Measurements from ENCODE around the gene SMARCB1.

Gene SMARCB1

GRCh38 chr22:23806837-23807236, 20.1 kb downstream of the SMARCB1 start:
- Histone ChIP-seq H3K27me3 (ENCODE audit: insufficient read depth, low read length) (no peaks in the 10 kb centered on the region), H3K9ac (ENCODE audit: low read depth, low read length) (no peak overlapping the region), H3K27ac (ENCODE audit: low read depth, low read length) (no peak overlapping the region), H3K4me1 (ENCODE audit: insufficient read depth, low read length) (no peaks in the 10 kb centered on the region), H3K36me3 (ENCODE audit: insufficient read depth, low read length) (peaks cover 72% of the 10 kb centered on the region), H3K9me3 (ENCODE audit: insufficient read depth, low read depth, low read length) (no peaks in the 10 kb centered on the region), H3K4me3 (ENCODE audit: low read length) (no peak overlapping the region)
- 100% methylated on average over 1 of the region's 1 CpG for WGBS

GRCh38 chr22:23812378-23812777, 25.6 kb downstream of the SMARCB1 start:
- Histone ChIP-seq H3K27me3 (ENCODE audit: insufficient read depth, low read length) (no peaks in the 10 kb centered on the region), H3K4me1 (ENCODE audit: insufficient read depth, low read length) (no peaks in the 10 kb centered on the region), H3K4me3 (ENCODE audit: low read length) (no peak overlapping the region), H3K9ac (ENCODE audit: low read depth, low read length) (no peak overlapping the region), H3K27ac (ENCODE audit: low read depth, low read length) (no peak overlapping the region), H3K9me3 (ENCODE audit: insufficient read depth, low read depth, low read length) (no peaks in the 10 kb centered on the region), H3K36me3 (ENCODE audit: insufficient read depth, low read length) (peaks cover 64% of the 10 kb centered on the region)
- WGBS, result 93% methylated on average over 3 of the region's 4 CpGs

- Histone ChIP-seq H3K4me1 (ENCODE audit: insufficient read depth, low read length) (no peaks in the 10 kb centered on the region), H3K9ac (ENCODE audit: low read depth, low read length) (no peak overlapping the region), H3K36me3 (ENCODE audit: insufficient read depth, low read length) (peaks cover 88% of the 10 kb centered on the region), H3K27me3 (ENCODE audit: insufficient read depth, low read length) (no peaks in the 10 kb centered on the region), H3K27ac (ENCODE audit: low read depth, low read length) (no peak overlapping the region), H3K4me3 (ENCODE audit: low read length) (no peak overlapping the region), H3K9me3 (ENCODE audit: insufficient read depth, low read depth, low read length) (no peaks in the 10 kb centered on the region)
- 86% methylated on average over 10 of the region's 10 CpGs for WGBS
These were observed 28.9 kb downstream of the SMARCB1 start for GRCh38 chr22:23815541-23816155.

- Histone ChIP-seq H3K4me3 (ENCODE audit: low read length) (no peak overlapping the region), H3K36me3 (ENCODE audit: insufficient read depth, low read length) (peaks cover 89% of the 10 kb centered on the region), H3K9ac (ENCODE audit: low read depth, low read length) (no peak overlapping the region), H3K27ac (ENCODE audit: low read depth, low read length) (no peak overlapping the region), H3K4me1 (ENCODE audit: insufficient read depth, low read length) (no peaks in the 10 kb centered on the region), H3K27me3 (ENCODE audit: insufficient read depth, low read length) (no peaks in the 10 kb centered on the region), H3K9me3 (ENCODE audit: insufficient read depth, low read depth, low read length) (no peaks in the 10 kb centered on the region)
- WGBS, result 91% methylated on average over 18 of the region's 18 CpGs
These were observed 29.6 kb downstream of the SMARCB1 start for GRCh38 chr22:23816156-23816976.

GRCh38 chr22:23817146-23817545, 30.4 kb downstream of the SMARCB1 start:
- H3K36me3 ChIP-seq (ENCODE audit: insufficient read depth, low read length), result peaks cover 88% of the 10 kb centered on the region
- H3K27me3 ChIP-seq (ENCODE audit: insufficient read depth, low read length), result no peaks in the 10 kb centered on the region
- no peaks in the 10 kb centered on the region for H3K9me3 ChIP-seq (ENCODE audit: insufficient read depth, low read depth, low read length)
- no peak overlapping the region for H3K9ac ChIP-seq (ENCODE audit: low read depth, low read length)
- no peaks in the 10 kb centered on the region for H3K4me1 ChIP-seq (ENCODE audit: insufficient read depth, low read length)
- H3K4me3 ChIP-seq (ENCODE audit: low read length), result no peak overlapping the region
- WGBS, result 93% methylated on average over 6 of the region's 6 CpGs
- H3K27ac ChIP-seq (ENCODE audit: low read depth, low read length), result no peak overlapping the region

GRCh38 chr22:23818541-23818940, 31.8 kb downstream of the SMARCB1 start:
- Histone ChIP-seq H3K9ac (ENCODE audit: low read depth, low read length) (no peak overlapping the region), H3K36me3 (ENCODE audit: insufficient read depth, low read length) (peaks cover 87% of the 10 kb centered on the region), H3K4me3 (ENCODE audit: low read length) (no peak overlapping the region), H3K9me3 (ENCODE audit: insufficient read depth, low read depth, low read length) (no peaks in the 10 kb centered on the region), H3K4me1 (ENCODE audit: insufficient read depth, low read length) (no peaks in the 10 kb centered on the region), H3K27ac (ENCODE audit: low read depth, low read length) (no peak overlapping the region), H3K27me3 (ENCODE audit: insufficient read depth, low read length) (no peaks in the 10 kb centered on the region)
- 99% methylated on average over 2 of the region's 2 CpGs for WGBS

GRCh38 chr22:23820748-23821211, 34.0 kb downstream of the SMARCB1 start:
- Histone ChIP-seq H3K27ac (ENCODE audit: low read depth, low read length) (no peak overlapping the region), H3K4me3 (ENCODE audit: low read length) (no peak overlapping the region), H3K27me3 (ENCODE audit: insufficient read depth, low read length) (no peaks in the 10 kb centered on the region), H3K36me3 (ENCODE audit: insufficient read depth, low read length) (peaks cover 95% of the 10 kb centered on the region), H3K4me1 (ENCODE audit: insufficient read depth, low read length) (no peaks in the 10 kb centered on the region), H3K9ac (ENCODE audit: low read depth, low read length) (no peak overlapping the region), H3K9me3 (ENCODE audit: insufficient read depth, low read depth, low read length) (no peaks in the 10 kb centered on the region)
- 73% methylated on average over 4 of the region's 4 CpGs for WGBS

- Histone ChIP-seq H3K36me3 (ENCODE audit: insufficient read depth, low read length) (peaks cover 94% of the 10 kb centered on the region), H3K27me3 (ENCODE audit: insufficient read depth, low read length) (no peaks in the 10 kb centered on the region), H3K9ac (ENCODE audit: low read depth, low read length) (no peak overlapping the region), H3K4me3 (ENCODE audit: low read length) (no peak overlapping the region), H3K4me1 (ENCODE audit: insufficient read depth, low read length) (no peaks in the 10 kb centered on the region), H3K9me3 (ENCODE audit: insufficient read depth, low read depth, low read length) (no peaks in the 10 kb centered on the region), H3K27ac (ENCODE audit: low read depth, low read length) (no peak overlapping the region)
- 96% methylated on average over 6 of the region's 6 CpGs for WGBS
These were observed 35.4 kb downstream of the SMARCB1 start for GRCh38 chr22:23822101-23822671.

- H3K4me1 ChIP-seq (ENCODE audit: insufficient read depth, low read length), result no peaks in the 10 kb centered on the region
- H3K4me3 ChIP-seq (ENCODE audit: low read length), result no peak overlapping the region
- H3K27me3 ChIP-seq (ENCODE audit: insufficient read depth, low read length), result no peaks in the 10 kb centered on the region
- 97% methylated on average over 14 of the region's 14 CpGs for WGBS
- H3K9me3 ChIP-seq (ENCODE audit: insufficient read depth, low read depth, low read length), result no peaks in the 10 kb centered on the region
- no peak overlapping the region for H3K27ac ChIP-seq (ENCODE audit: low read depth, low read length)
- no peak overlapping the region for H3K9ac ChIP-seq (ENCODE audit: low read depth, low read length)
- H3K36me3 ChIP-seq (ENCODE audit: insufficient read depth, low read length), result peaks cover 90% of the 10 kb centered on the region
These were observed 36.6 kb downstream of the SMARCB1 start for GRCh38 chr22:23823331-23823791.

- Histone ChIP-seq H3K4me1 (ENCODE audit: insufficient read depth, low read length) (no peaks in the 10 kb centered on the region), H3K27ac (ENCODE audit: low read depth, low read length) (no peak overlapping the region), H3K36me3 (ENCODE audit: insufficient read depth, low read length) (peaks cover 90% of the 10 kb centered on the region), H3K27me3 (ENCODE audit: insufficient read depth, low read length) (no peaks in the 10 kb centered on the region), H3K9ac (ENCODE audit: low read depth, low read length) (no peak overlapping the region), H3K9me3 (ENCODE audit: insufficient read depth, low read depth, low read length) (no peaks in the 10 kb centered on the region), H3K4me3 (ENCODE audit: low read length) (no peak overlapping the region)
- WGBS, result 95% methylated on average over 13 of the region's 13 CpGs
These were observed 37.9 kb downstream of the SMARCB1 start for GRCh38 chr22:23824476-23825245.

Measured in HUES64 (cell line).